IPS-18a (cell line): ENCODE measurements around the gene CCDC148.
"Not testable (repeated sequence)": the region's sequence is repeated elsewhere in the genome, so short reads cannot be mapped to it uniquely, and the experiment has no call there.

Experiments used
- H3K27ac ChIP-seq: one replicate; pipeline ENCODE4 v1.5.1; 2013; ENCODE audit warnings: low read length
- H3K27me3 ChIP-seq: one replicate; pipeline ENCODE4 v1.6.1; 2013; ENCODE audit warnings: mild to moderate bottlenecking, low read length; ENCODE audit not compliant: control insufficient read depth, insufficient read depth
- H3K36me3 ChIP-seq: one replicate; pipeline ENCODE4 v1.6.1; 2013; ENCODE audit warnings: low read depth, low read length; ENCODE audit not compliant: control insufficient read depth
- H3K4me1 ChIP-seq: one replicate; pipeline ENCODE4 v1.6.1; 2013; ENCODE audit warnings: low read depth, low read length; ENCODE audit not compliant: control insufficient read depth
- H3K4me3 ChIP-seq: one replicate; pipeline ENCODE4 v1.5.1; 2013; ENCODE audit warnings: low read length
- H3K9ac ChIP-seq: one replicate; pipeline ENCODE4 v1.6.1; 2013; ENCODE audit warnings: mild to moderate bottlenecking, low read length, moderate library complexity
- H3K9me3 ChIP-seq: one replicate; pipeline ENCODE4 v1.6.1; 2013; ENCODE audit warnings: low read depth, low read length; ENCODE audit not compliant: control insufficient read depth

Gene CCDC148

DNA sequence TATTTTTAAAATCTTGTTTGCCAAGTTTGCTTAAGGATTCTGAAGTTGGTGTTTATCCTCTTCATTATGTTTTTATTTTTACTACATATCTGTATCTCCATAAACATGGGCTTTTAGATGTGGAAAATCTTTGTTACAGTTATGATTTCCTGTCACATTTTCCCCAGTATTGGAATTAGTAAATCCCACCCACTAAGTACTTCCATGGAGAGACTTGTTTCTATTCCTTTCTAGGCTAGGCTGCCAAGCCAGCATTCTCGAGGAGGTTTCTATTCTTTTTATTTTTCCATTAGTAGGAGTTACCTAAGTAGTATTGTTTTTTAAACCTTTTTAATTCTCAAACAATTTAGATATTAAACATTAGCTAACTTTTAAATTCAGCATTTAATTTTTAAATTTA lies 22.3 kb upstream of the CCDC148 start:
- H3K9me3 ChIP-seq, result no peaks in the 10 kb centered on the region
- no peaks in the 10 kb centered on the region for H3K36me3 ChIP-seq
- peaks cover 11% of the 10 kb centered on the region for H3K4me1 ChIP-seq
- no peak overlapping the region for H3K4me3 ChIP-seq
- no peak overlapping the region for H3K9ac ChIP-seq
- H3K27ac ChIP-seq, result no peak overlapping the region
- no peaks in the 10 kb centered on the region for H3K27me3 ChIP-seq

DNA sequence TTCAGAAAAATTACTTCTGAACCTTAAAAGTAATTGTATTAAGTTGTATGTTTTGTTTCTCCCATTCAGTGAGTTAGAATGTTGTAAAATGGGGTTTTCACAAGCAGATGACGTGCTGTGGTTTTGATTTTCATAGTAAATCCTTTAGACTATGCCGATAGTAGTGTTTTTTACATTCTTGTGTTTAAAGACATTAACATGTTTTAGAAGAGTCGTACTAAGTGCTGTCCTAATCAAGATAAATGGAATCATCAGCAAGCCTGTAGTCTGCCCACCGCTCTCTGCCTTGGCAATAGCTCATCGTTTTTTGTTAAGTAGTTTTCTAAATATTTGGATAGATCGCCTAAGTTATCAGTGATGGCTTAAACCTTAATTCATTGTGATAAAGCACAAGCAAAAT lies 21.7 kb upstream of the CCDC148 start:
- Histone ChIP-seq H3K27me3 (no peaks in the 10 kb centered on the region), H3K27ac (no peak overlapping the region), H3K4me1 (peaks cover 11% of the 10 kb centered on the region), H3K4me3 (no peak overlapping the region), H3K9ac (no peak overlapping the region), H3K36me3 (no peaks in the 10 kb centered on the region), H3K9me3 (no peaks in the 10 kb centered on the region)

DNA sequence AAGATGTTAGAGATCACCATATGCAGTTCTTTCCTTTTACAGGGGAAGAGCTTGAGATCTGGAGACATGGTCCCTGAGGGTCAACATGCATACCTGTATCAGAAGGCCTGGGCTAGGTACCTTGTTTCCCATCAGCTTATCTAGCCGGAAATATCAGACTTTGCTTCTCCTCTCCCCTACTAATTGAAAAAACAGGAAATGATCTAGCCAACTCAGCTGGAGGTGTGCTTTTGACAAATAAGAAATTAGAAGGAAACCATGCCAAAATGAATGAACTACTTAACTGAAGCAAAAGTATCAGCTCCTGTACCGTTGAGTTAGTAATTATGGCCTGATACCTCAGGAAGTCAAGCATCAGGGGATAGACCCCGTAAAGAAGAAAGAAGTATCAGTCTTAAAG lies 20.6 kb upstream of the CCDC148 start:
- no peaks in the 10 kb centered on the region for H3K27me3 ChIP-seq
- H3K4me1 ChIP-seq, result peaks cover 11% of the 10 kb centered on the region
- no peak overlapping the region for H3K27ac ChIP-seq
- H3K9ac ChIP-seq, result no peak overlapping the region
- H3K36me3 ChIP-seq, result no peaks in the 10 kb centered on the region
- H3K9me3 ChIP-seq, result no peaks in the 10 kb centered on the region
- no peak overlapping the region for H3K4me3 ChIP-seq

DNA sequence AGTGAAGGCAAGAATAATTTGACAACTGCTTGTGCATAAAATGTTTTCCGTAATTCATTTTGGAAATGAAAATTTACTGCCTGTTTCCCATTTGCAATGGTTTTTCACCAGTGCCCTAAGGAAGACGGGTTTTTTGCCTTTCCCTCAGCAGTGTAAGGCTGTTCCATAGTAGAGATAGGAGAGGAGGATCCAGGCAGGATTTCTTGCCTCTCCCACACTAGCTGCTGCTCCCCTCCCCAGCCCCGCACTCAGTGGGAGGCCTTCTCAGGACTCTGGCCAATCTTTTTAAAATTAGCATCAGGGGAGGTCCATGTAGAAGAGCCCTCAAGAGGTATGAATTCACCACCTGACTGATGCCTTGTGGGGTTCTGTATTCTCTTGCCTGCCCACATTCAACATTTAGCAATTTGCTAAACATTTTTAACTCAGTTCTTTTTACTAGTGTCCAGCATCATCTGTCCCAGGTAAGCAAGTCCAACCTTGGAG lies 18.0 kb upstream of the CCDC148 start:
- H3K27ac ChIP-seq, result not testable (repeated sequence)

DNA sequence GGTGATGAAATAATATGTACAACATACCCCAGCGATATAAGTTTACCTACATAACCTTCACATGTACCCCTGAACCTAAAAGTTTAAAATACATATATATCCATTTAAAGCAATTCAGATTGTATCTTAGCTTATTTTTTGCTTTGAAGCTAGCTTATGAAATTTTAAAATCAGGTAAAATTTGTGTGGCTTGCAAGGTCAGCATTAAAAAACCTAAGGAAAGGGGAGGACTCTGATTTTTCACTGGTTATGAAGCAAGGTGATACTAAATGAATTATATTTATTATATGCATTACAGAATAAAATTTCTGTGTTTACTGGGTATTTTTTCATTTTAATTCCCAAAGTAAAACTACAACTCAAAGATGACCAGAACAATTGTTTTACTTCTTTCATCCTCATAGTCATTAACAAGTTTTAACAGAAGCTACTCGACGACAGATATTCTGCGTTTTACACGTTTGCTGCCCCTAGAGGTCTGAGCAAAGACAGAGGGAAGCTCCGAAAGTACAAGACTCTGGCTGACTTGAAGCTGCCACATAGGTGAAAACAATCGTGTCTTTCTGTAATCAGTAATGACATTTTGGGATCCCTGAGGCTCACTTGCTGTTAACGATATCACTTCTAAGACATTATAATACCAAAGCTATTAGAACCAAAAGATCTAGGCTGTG lies 17.3 kb upstream of the CCDC148 start:
- no peak overlapping the region for H3K9ac ChIP-seq
- H3K9me3 ChIP-seq, result no peaks in the 10 kb centered on the region
- no peaks in the 10 kb centered on the region for H3K27me3 ChIP-seq
- no peaks in the 10 kb centered on the region for H3K36me3 ChIP-seq
- H3K4me3 ChIP-seq, result no peak overlapping the region
- H3K4me1 ChIP-seq, result peaks cover 16% of the 10 kb centered on the region
- H3K27ac ChIP-seq, result no peak overlapping the region

More for the DNA sequence above, 18.0 kb upstream of the CCDC148 start:
- not testable (repeated sequence) for H3K27me3 ChIP-seq, H3K4me3 ChIP-seq, H3K9ac ChIP-seq, H3K36me3 ChIP-seq, H3K9me3 ChIP-seq
- peaks cover 16% of the 10 kb centered on the region for H3K4me1 ChIP-seq

DNA sequence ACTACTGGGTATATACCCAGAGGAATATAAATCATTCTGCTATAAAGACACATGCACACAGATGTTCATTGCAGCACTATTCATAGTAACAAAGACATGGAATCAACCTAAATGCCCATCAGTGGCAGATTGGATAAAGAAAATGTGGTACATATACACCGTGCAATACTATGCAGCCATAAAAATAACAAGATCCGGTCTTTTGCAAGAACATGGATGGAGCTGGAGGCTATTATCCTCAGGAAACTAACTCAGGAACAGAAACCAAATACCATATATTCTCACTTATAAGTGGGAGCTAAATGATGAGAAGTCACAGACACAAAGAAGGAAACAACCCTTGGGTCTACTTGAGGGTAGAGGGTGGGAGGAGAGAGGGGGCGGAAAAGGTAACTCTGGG lies 16.7 kb upstream of the CCDC148 start:
- H3K36me3 ChIP-seq, H3K9ac ChIP-seq, H3K9me3 ChIP-seq, H3K27me3 ChIP-seq, H3K27ac ChIP-seq, H3K4me3 ChIP-seq: not testable (repeated sequence)
- H3K4me1 ChIP-seq, result peaks cover 16% of the 10 kb centered on the region

DNA sequence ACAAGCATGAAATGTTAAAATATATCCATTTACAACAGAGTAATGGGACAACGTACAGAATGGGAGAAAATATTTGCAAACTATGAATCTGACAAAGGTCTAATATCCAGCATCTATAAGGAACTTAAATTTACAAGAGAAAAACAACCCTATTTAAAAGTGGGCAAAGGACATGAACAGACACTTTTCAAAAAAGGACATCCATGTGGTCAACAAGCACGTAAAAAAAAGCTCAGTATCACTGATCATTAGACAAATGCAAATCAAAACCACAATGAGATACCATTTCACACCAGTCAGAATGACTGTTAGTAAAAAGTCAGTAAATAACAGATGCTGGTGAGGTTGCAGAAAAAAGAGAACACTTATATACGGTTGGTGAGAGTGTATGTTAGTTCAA lies 16.3 kb upstream of the CCDC148 start:
- not testable (repeated sequence) for H3K27me3 ChIP-seq, H3K4me3 ChIP-seq, H3K36me3 ChIP-seq, H3K9ac ChIP-seq, H3K9me3 ChIP-seq, H3K27ac ChIP-seq
- H3K4me1 ChIP-seq, result peaks cover 16% of the 10 kb centered on the region

DNA sequence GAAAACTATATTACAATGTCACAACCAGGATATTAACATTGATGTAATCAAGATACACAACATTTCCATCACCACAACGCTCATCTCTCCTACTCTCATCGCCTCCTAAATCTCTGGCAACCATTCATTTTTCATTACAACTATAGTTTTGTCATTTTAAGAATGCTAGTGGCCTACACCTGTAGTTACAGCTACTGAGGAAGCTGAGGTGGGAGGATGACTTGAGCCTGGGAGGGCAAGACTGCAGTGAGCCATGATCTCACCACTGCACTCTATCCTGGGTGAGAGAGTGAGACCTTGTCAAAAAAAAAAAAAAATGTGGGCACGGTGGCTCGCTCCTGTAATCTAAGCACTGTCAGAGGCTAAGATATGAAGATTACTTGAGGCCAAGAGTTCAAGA lies 10.7 kb upstream of the CCDC148 start:
- Histone ChIP-seq H3K4me1 (peaks cover 9% of the 10 kb centered on the region), H3K27me3 (no peaks in the 10 kb centered on the region), H3K4me3 (no peak overlapping the region), H3K27ac (no peak overlapping the region), H3K36me3 (no peaks in the 10 kb centered on the region), H3K9me3 (no peaks in the 10 kb centered on the region), H3K9ac (no peak overlapping the region)

DNA sequence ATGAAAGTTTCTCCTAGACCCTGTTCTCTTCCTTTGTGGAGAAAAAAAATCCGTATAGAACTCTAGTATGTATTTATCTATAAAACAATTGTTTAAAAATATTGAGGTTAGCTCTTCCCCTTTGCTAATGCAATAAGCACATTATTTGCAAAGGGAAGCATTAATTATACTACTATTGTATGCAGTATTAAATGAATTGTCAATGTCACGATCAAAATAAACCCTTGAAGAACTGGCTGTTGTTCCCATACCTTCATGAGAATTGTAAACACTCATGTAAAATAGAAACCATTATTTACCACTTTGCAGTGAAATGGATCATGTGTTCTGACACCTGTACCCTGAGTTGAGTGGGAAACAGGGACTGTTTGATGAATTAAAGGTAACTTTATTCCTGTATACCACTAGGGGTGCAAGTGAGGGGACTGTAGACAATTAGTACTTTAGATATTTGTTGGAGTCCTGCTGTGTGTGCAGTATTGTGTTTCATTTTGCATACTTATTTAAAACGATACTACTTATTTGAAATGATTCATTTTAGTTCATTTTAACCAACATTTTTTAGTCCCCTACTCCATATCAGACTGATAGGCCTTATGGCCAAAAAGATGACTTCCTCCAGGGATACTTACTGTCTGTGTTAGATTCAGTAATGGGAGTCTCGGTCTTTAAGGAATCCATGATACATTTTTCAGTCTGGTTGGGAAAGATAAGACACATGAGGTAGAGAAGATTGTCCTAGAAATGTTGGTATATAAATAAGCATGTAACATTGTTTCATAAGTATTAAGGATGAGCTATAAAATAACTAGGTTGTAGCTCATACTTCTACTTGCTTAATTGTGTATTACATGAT lies 8.1 kb upstream of the CCDC148 start:
- Histone ChIP-seq H3K4me3 (no peak overlapping the region), H3K4me1 (peaks cover 15% of the 10 kb centered on the region), H3K27me3 (no peaks in the 10 kb centered on the region), H3K36me3 (no peaks in the 10 kb centered on the region), H3K9me3 (no peaks in the 10 kb centered on the region), H3K27ac (no peak overlapping the region), H3K9ac (no peak overlapping the region)

DNA sequence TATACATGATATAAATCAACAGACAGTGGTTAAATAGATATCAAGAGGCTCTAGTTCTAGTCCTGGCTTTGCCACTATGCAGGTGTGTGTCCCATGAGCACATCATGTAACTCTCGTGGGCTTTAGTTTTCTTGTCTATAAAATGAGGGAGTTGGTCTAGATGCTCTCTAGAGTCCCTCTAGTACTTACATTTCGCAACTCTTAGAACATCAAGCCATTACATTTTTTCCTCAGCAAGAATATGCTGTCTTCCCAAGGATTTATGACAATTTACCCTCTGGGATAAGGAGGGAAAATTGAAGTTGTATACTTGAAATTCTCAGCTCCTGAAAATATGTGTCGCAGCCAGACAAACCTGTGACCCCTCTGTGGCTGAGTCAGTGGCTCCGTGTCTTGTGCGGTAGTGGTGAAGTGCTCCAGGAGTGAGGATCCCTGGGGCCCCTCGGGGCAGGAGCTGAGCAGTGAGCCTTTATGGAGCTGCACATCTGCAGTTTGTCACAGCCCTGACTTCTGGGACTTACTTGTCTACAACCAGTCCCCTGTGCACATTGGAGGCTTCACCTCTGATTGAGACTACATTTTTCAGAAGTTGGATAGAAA lies 7.0 kb upstream of the CCDC148 start:
- H3K9me3 ChIP-seq, result no peaks in the 10 kb centered on the region
- H3K4me3 ChIP-seq, result no peak overlapping the region
- H3K27ac ChIP-seq, result no peak overlapping the region
- no peaks in the 10 kb centered on the region for H3K27me3 ChIP-seq
- no peak overlapping the region for H3K9ac ChIP-seq
- H3K36me3 ChIP-seq, result no peaks in the 10 kb centered on the region
- peaks cover 26% of the 10 kb centered on the region for H3K4me1 ChIP-seq

DNA sequence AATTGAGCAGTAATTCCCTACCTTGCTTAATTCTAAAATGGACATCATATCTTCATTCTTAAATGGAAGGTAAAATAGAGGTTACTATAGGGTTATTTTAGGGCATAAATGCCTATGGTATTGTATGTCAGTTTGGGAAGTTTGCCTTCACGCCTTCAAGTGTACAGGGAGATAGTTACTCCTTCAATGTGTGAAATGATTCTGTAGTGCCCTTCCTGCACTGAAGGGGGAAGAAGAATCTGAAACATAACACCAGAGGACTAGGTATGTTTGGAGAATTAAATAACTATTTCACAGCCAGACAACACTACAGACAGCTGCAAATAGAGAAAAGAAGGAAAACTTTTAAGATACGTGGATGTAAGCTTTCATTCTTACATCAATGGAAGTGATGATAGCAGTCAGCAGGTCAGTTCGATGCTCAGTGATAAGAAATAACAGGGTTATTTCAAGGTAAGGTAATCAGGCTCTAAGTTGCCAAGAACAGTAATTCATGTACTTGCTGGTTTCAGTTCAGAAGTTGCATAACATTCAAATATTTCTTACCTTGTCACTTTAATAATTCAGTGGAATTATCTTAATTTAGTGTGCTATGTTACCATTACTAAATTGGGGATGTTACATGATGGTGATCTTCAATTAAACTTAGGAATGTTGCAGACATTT lies 4.2 kb upstream of the CCDC148 start:
- no peaks in the 10 kb centered on the region for H3K36me3 ChIP-seq
- no peaks in the 10 kb centered on the region for H3K27me3 ChIP-seq
- no peak overlapping the region for H3K27ac ChIP-seq
- H3K4me1 ChIP-seq, result peaks cover 31% of the 10 kb centered on the region
- no peaks in the 10 kb centered on the region for H3K9me3 ChIP-seq
- no peak overlapping the region for H3K9ac ChIP-seq
- no peak overlapping the region for H3K4me3 ChIP-seq
